ENCODE results near the gene SAMD15. TPM values are rescaled to one million over a fixed set of nuclear protein-coding genes. Genes with fewer than 3 reads are reported as not detected.

Gene SAMD15
- total RNA-seq, 1 experiment from 2014 or later: 0.42 TPM

DNA sequence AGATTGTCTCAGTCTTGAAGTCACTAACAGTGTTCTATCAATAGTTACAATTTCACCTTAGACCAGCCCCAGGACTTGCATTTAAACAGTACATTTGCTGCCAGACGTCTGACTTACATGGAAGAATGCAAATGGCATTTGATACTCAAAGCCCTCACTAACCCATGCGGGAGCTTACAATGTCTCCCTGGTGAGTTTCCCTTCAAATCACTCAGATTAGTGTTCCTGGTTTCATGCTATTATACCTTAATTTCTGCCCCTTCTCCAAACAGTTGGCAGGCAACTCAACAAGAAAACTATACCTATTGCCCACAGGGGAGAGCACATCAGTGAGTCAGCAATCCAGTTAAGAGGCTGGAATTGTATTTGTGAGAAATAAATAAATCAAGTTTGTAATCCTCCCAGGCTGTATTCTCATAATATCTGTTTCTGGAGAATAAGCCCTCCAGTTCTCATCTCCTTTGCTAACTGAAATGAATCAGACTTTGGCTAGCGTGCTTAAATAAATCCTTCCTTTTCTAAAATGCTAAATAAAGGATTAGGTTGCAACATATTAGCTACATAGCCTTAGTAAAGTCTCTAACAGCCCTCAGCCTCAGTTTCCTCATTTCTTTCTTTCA lies 32.7 kb upstream of the SAMD15 start:
- ATAC-seq (peak; percentile 17), DNase-seq (ENCODE audit: low spot score) (no peak)
- Mint-ChIP-seq H3K36me3 (peaks cover 25% of the 10 kb centered on the region), H3K4me1 (peaks cover 41% of the 10 kb centered on the region), H3K27ac (0 out of 2 replicates have a peak overlapping the region, but pooled peaks have one; percentile 3), H3K9me3 (no peaks in the 10 kb centered on the region), H3K27me3 (ENCODE audit: low read depth) (no peaks in the 10 kb centered on the region; the same call in 1 of the 2 replicates), H3K4me3 (no peak overlapping the region)
- CTCF ChIA-PET: interaction anchor here (0.5 to 0.9 kb wide), 3 partner anchors 23 to 193 kb away, joined by 3 read pairs; no protein-coding TSS in a partner anchor
- TF ChIP-seq, protein P1, sequence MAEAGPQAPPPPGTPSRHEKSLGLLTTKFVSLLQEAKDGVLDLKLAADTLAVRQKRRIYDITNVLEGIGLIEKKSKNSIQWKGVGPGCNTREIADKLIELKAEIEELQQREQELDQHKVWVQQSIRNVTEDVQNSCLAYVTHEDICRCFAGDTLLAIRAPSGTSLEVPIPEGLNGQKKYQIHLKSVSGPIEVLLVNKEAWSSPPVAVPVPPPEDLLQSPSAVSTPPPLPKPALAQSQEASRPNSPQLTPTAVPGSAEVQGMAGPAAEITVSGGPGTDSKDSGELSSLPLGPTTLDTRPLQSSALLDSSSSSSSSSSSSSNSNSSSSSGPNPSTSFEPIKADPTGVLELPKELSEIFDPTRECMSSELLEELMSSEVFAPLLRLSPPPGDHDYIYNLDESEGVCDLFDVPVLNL (CRISPR knock-in tag; IDR thresholded peaks at IDR 0.05; ENCODE audit: borderline replicate concordance, low read depth): no peak
- no peak for TF ChIP-seq ELF4 (CRISPR knock-in tag; IDR thresholded peaks at IDR 0.05; ENCODE audit: low read depth)
- POLR2A ChIA-PET: no interaction called here

GRCh38 chr14:77346495-77346894 lies 30.7 kb upstream of the SAMD15 start:
- Mint-ChIP-seq H3K36me3 (peaks cover 14% of the 10 kb centered on the region), H3K4me3 (no peak overlapping the region), H3K27me3 (ENCODE audit: low read depth) (no peaks in the 10 kb centered on the region), H3K4me1 (peaks cover 25% of the 10 kb centered on the region), H3K27ac (no peak overlapping the region), H3K9me3 (no peaks in the 10 kb centered on the region)
- TF ChIP-seq FOXP1 (CRISPR knock-in tag; IDR thresholded peaks at IDR 0.05; ENCODE audit: borderline replicate concordance) (no peak), NR2C2 (CRISPR knock-in tag; IDR thresholded peaks at IDR 0.05) (no peak), AFF4 (CRISPR knock-in tag; IDR thresholded peaks at IDR 0.05; ENCODE audit: borderline replicate concordance) (no peak), ERG (CRISPR knock-in tag; IDR thresholded peaks at IDR 0.05) (no peak)
- DNase-seq (ENCODE audit: low spot score) (no peak), ATAC-seq (no peak)
- POLR2A ChIA-PET: no interaction called here
- CTCF ChIA-PET: interaction anchor here (0.6 to 0.7 kb wide), 3 partner anchors 100 to 194 kb away, joined by 3 to 5 read pairs (median 4); no protein-coding TSS in a partner anchor

DNA sequence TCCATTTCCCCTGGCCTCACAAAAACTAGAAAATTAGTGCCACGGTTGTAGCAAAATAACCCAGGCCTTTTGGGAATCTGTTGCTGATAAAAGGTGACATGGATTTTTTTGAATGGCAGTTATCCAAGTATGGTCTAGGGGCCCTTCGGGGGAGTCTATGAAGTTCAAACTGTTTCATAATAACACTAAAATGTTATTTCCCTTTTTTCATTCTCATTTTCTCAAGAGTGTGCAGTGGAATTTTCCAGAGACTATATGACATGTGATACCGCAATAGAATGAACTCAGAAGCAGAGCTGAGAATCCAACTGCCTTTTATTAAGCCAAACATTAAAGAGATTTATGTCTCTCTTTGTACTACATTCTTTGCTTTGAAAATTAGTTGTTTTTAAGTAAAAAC lies 29.4 kb upstream of the SAMD15 start:
- DNase-seq (ENCODE audit: low spot score): no peak
- ATAC-seq: no peak
- H3K27ac Mint-ChIP-seq: no peak overlapping the region
- CTCF ChIA-PET: no interaction called here
- H3K27me3 Mint-ChIP-seq (ENCODE audit: low read depth): no peaks in the 10 kb centered on the region
- peaks cover 5% of the 10 kb centered on the region for H3K36me3 Mint-ChIP-seq
- no peaks in the 10 kb centered on the region for H3K9me3 Mint-ChIP-seq
- H3K4me3 Mint-ChIP-seq: no peak overlapping the region
- POLR2A ChIA-PET: no interaction called here
- H3K4me1 Mint-ChIP-seq: peaks cover 20% of the 10 kb centered on the region
- TF ChIP-seq ELF4 (CRISPR knock-in tag; IDR thresholded peaks at IDR 0.05; ENCODE audit: low read depth) (no peak), AFF4 (CRISPR knock-in tag; IDR thresholded peaks at IDR 0.05; ENCODE audit: borderline replicate concordance) (no peak), ZNF671 (CRISPR knock-in tag; IDR thresholded peaks at IDR 0.05) (no peak), ZBTB43 (CRISPR knock-in tag; IDR thresholded peaks at IDR 0.05) (no peak), MXD4 (CRISPR knock-in tag; IDR thresholded peaks at IDR 0.05; ENCODE audit: borderline replicate concordance) (no peak), ZNF423 (CRISPR knock-in tag; IDR thresholded peaks at IDR 0.05) (no peak), JAZF1 (CRISPR knock-in tag; IDR thresholded peaks at IDR 0.05) (no peak), RELA (CRISPR knock-in tag; IDR thresholded peaks at IDR 0.05; ENCODE audit: borderline replicate concordance) (no peak), AR (CRISPR knock-in tag; IDR thresholded peaks at IDR 0.05) (no peak), TCF7 (CRISPR knock-in tag; IDR thresholded peaks at IDR 0.05; ENCODE audit: low read depth) (no peak), TEAD4 (CRISPR knock-in tag; IDR thresholded peaks at IDR 0.05) (no peak)
- TF ChIP-seq, protein P2, sequence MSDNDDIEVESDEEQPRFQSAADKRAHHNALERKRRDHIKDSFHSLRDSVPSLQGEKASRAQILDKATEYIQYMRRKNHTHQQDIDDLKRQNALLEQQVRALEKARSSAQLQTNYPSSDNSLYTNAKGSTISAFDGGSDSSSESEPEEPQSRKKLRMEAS (CRISPR knock-in tag; IDR thresholded peaks at IDR 0.05): no peak

All from WTC11 (cell line).